K562 (cell line): ENCODE results near the gene CD40. TPM values are rescaled to one million over a fixed set of nuclear protein-coding genes. Genes with fewer than 3 reads are reported as not detected.

Experiments
- MAFK ChIP-seq: IDR thresholded peaks from 2 replicates; pipeline ENCODE4 v1.6.1; 2011; ENCODE audit warnings: low read length, improper control_type of control experiment
- RBM34 ChIP-seq: fragments of 200-400 bp; formaldehyde crosslinking; IDR thresholded peaks from 2 replicates; pipeline ENCODE4 v1.6.1; 2018; ENCODE audit warnings: low read length, borderline replicate concordance; ENCODE audit not compliant: insufficient read depth
- RUNX1 ChIP-seq: sonication (generic); IDR thresholded peaks from 2 replicates; pipeline ENCODE4 v1.6.1; 2016; ENCODE audit warnings: antibody characterized with exemption, low read depth
- ZBTB17 ChIP-seq: fragments of 450-650 bp; formaldehyde crosslinking; IDR thresholded peaks from 2 replicates; pipeline ENCODE4 v1.4.0; 2020; ENCODE audit warnings: mild to moderate bottlenecking
- ZNF212 ChIP-seq: fragments of 450-650 bp; formaldehyde crosslinking; IDR thresholded peaks from 2 replicates; pipeline ENCODE4 v1.4.0; 2020; ENCODE audit warnings: mild to moderate bottlenecking
- ZNF239 ChIP-seq: fragments of 250-450 bp; sonication (Bioruptor Pico); IDR thresholded peaks from 2 replicates; pipeline ENCODE4 v1.4.0; 2020; ENCODE audit warnings: mild to moderate bottlenecking
- ZNF79 ChIP-seq: fragments of 250-450 bp; sonication (Bioruptor Pico); IDR thresholded peaks from 2 replicates; pipeline ENCODE4 v1.4.0; 2020; ENCODE audit warnings: low read depth, mild to moderate bottlenecking, moderate library complexity
- polyA plus RNA-seq, 8 experiments: library from polyadenylated mRNA; depleted of rRNA in 4 of 8; stranded (reverse) in 5 of 8; unstranded in 3 of 8; fragments of >200 nt; fragmentation: Nextera tagmentation in 2 of 8; fragmentation: Illumina TruSeq in 1 of 8; extraction: Ambion mirVana in 2 of 8; extraction: Trizol in 1 of 8; gene quantifications; 2 replicates each; pipeline versions ENCODE4 v1.2.1 to v1.2.3, GENCODE V29; 2011 to 2014; ENCODE audit warnings: inconsistent platforms in 1 of 8, missing spikeins in 1 of 8
- total RNA-seq, 7 experiments: library from RNA; depleted of rRNA in 6 of 7; stranded (reverse); fragments of >200 nt in 6 of 7; fragmentation: Illumina TruSeq in 2 of 7; extraction: Trizol in 2 of 7; gene quantifications; 2 replicates each; pipeline versions ENCODE4 v1.2.1 to v1.2.3, GENCODE V29; 2011 to 2021; ENCODE audit warnings: low replicate concordance in 1 of 7
- TF ChIP-seq, protein P1 (sequence below): fragments of 250-450 bp; sonication (Bioruptor Pico); IDR thresholded peaks from 2 replicates; pipeline ENCODE4 v1.9.0; 2021; ENCODE audit warnings: mild to moderate bottlenecking, inconsistent platforms
- TF ChIP-seq, protein P2 (sequence below): fragments of 450-650 bp; IDR thresholded peaks from 2 replicates; pipeline ENCODE4 v1.6.1; 2016; ENCODE audit warnings: mild to moderate bottlenecking, moderate library complexity

CD40 gene
- total and polyA plus RNA-seq, 9 of the 15 experiments (the other 6 are each of a cell fraction or from before 2014, with no cell fraction given), result 0.76 to 3.7 (median 1.6) TPM

- TF ChIP-seq ZNF79 (peak; percentile 91), RUNX1 (no peak), ZBTB17 (CRISPR knock-in tag) (no peak), RBM34 (no peak), ZNF212 (no peak), ZNF239 (CRISPR knock-in tag) (no peak), MAFK (no peak)
- TF ChIP-seq, protein P1, sequence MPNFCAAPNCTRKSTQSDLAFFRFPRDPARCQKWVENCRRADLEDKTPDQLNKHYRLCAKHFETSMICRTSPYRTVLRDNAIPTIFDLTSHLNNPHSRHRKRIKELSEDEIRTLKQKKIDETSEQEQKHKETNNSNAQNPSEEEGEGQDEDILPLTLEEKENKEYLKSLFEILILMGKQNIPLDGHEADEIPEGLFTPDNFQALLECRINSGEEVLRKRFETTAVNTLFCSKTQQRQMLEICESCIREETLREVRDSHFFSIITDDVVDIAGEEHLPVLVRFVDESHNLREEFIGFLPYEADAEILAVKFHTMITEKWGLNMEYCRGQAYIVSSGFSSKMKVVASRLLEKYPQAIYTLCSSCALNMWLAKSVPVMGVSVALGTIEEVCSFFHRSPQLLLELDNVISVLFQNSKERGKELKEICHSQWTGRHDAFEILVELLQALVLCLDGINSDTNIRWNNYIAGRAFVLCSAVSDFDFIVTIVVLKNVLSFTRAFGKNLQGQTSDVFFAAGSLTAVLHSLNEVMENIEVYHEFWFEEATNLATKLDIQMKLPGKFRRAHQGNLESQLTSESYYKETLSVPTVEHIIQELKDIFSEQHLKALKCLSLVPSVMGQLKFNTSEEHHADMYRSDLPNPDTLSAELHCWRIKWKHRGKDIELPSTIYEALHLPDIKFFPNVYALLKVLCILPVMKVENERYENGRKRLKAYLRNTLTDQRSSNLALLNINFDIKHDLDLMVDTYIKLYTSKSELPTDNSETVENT (CRISPR knock-in tag), result no peak
- TF ChIP-seq, protein P2, sequence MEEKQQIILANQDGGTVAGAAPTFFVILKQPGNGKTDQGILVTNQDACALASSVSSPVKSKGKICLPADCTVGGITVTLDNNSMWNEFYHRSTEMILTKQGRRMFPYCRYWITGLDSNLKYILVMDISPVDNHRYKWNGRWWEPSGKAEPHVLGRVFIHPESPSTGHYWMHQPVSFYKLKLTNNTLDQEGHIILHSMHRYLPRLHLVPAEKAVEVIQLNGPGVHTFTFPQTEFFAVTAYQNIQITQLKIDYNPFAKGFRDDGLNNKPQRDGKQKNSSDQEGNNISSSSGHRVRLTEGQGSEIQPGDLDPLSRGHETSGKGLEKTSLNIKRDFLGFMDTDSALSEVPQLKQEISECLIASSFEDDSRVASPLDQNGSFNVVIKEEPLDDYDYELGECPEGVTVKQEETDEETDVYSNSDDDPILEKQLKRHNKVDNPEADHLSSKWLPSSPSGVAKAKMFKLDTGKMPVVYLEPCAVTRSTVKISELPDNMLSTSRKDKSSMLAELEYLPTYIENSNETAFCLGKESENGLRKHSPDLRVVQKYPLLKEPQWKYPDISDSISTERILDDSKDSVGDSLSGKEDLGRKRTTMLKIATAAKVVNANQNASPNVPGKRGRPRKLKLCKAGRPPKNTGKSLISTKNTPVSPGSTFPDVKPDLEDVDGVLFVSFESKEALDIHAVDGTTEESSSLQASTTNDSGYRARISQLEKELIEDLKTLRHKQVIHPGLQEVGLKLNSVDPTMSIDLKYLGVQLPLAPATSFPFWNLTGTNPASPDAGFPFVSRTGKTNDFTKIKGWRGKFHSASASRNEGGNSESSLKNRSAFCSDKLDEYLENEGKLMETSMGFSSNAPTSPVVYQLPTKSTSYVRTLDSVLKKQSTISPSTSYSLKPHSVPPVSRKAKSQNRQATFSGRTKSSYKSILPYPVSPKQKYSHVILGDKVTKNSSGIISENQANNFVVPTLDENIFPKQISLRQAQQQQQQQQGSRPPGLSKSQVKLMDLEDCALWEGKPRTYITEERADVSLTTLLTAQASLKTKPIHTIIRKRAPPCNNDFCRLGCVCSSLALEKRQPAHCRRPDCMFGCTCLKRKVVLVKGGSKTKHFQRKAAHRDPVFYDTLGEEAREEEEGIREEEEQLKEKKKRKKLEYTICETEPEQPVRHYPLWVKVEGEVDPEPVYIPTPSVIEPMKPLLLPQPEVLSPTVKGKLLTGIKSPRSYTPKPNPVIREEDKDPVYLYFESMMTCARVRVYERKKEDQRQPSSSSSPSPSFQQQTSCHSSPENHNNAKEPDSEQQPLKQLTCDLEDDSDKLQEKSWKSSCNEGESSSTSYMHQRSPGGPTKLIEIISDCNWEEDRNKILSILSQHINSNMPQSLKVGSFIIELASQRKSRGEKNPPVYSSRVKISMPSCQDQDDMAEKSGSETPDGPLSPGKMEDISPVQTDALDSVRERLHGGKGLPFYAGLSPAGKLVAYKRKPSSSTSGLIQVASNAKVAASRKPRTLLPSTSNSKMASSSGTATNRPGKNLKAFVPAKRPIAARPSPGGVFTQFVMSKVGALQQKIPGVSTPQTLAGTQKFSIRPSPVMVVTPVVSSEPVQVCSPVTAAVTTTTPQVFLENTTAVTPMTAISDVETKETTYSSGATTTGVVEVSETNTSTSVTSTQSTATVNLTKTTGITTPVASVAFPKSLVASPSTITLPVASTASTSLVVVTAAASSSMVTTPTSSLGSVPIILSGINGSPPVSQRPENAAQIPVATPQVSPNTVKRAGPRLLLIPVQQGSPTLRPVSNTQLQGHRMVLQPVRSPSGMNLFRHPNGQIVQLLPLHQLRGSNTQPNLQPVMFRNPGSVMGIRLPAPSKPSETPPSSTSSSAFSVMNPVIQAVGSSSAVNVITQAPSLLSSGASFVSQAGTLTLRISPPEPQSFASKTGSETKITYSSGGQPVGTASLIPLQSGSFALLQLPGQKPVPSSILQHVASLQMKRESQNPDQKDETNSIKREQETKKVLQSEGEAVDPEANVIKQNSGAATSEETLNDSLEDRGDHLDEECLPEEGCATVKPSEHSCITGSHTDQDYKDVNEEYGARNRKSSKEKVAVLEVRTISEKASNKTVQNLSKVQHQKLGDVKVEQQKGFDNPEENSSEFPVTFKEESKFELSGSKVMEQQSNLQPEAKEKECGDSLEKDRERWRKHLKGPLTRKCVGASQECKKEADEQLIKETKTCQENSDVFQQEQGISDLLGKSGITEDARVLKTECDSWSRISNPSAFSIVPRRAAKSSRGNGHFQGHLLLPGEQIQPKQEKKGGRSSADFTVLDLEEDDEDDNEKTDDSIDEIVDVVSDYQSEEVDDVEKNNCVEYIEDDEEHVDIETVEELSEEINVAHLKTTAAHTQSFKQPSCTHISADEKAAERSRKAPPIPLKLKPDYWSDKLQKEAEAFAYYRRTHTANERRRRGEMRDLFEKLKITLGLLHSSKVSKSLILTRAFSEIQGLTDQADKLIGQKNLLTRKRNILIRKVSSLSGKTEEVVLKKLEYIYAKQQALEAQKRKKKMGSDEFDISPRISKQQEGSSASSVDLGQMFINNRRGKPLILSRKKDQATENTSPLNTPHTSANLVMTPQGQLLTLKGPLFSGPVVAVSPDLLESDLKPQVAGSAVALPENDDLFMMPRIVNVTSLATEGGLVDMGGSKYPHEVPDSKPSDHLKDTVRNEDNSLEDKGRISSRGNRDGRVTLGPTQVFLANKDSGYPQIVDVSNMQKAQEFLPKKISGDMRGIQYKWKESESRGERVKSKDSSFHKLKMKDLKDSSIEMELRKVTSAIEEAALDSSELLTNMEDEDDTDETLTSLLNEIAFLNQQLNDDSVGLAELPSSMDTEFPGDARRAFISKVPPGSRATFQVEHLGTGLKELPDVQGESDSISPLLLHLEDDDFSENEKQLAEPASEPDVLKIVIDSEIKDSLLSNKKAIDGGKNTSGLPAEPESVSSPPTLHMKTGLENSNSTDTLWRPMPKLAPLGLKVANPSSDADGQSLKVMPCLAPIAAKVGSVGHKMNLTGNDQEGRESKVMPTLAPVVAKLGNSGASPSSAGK, result no peak
Observed at GRCh38 chr20:46111028-46111835, 6.9 kb upstream of the CD40 start (continued).
